Fibroblast of peridontal ligament (primary cell): ENCODE results near the gene HOXB8.

Experiments
- DNase-seq: peaks from one replicate; pipeline ENCODE4 v3.0.0-alpha.2; 2010; ENCODE audit errors: extremely low read depth

Gene HOXB8

DNA sequence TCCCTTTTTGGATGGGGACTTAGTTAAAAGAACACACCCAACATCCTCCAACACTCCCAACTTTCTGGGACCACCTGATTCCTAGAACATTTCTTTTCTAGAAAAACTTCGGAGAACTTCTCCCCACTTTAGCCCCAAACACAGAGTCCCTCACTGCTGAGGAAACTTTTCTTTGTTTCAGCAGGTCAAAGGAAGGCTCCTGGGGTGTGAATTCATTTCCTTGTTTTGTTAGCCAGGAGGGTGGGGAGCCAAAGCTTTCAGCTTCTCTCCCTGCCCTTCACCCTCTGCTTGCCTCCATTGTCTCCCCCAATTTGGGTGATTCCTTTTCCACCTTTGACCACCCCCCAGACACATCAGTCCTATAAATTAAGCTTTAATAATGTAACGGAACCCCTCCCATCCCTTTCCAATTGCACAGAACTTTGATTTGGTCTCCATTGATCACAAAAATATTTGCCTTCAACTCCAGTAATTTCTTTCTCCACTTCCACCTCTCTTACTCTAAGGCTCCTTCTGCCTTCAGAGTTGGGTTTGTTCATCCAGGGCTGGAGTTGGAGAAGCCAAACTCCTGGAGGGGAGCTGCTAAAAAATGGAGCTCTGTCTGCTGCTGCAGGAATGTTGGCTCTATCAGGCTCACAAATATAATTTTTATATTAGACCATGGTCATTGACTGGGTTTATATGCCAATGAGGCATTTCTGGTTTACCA, 47.3 kb downstream of the HOXB8 start:
- DNase-seq: no peak

DNA sequence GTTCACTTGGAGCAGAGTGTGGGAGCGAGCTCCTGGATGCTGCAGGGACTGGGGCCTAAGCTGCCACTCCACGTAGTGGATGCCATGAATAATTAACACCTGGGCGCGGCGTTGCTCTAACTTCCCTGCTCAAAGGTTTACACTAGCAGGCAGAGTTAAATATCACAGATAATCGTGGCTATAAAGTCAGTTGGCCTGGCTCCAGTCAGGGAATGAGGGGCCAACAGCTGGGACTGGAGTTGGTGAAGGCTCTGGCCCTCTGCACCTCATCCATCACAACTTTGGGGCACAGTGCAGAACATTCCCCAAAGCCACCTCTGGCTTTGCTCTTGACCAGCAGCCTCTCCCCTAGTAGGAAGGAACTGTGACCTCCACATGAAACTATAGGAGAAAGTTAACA, 47.9 kb downstream of the HOXB8 start:
- DNase-seq: no peak

DNA sequence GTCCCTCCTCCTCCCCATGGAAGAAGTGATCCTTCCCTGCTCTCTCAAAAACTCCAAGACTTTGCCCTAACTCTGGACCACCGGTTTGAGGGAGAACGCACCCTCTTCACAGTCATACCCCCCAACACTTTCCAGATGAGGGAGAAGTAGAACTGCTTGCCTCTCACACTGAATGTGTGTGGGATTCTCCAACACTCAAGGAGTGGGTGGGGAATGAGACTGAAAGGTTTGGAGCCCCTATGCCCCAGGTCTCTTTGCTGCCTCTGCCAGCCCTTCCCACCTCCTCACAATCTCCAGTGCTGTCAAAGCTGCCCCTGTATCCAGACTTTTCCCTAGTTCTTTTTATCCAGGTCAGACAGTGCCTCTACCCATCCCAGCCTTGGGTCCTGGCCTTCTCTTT, 48.4 kb downstream of the HOXB8 start:
- DNase-seq: no peak

DNA sequence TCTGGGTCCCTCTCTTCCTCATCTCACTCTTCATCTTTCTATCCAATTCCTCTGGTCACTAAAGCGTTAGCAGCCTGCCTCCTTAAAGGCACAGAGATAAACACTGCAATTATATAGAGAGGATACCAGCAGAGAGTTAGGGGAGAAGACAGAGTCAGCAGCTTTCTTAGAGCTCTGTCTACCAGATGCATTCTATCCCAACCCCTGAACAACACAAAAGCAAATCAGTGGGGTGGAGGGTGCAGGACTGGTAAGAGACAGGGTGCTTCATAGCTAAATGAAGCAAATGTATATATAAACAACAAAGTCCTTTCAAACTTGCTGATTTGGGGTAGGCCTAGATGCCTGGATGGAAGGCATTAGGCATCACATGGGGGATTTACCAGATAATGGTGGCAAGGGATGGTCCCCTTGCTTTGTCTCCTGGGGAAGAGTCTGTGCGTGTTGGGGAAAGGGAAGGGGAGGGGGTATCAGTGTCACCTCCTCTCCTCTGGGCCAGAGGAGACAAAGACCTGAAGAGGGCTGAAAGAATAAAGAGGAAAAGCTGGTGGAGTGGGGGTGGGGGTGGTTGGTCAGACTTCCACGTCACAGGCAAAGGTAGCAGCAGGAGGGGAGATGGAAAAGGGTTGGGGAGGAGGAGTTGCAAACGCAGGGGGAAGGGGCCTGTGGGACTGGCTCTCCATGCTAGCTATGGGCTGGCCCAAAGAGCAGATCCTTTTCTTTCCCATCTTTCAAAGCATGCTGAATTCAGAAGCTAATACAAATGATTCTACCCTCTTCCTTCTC, 49.0 kb downstream of the HOXB8 start:
- DNase-seq: no peak

DNA sequence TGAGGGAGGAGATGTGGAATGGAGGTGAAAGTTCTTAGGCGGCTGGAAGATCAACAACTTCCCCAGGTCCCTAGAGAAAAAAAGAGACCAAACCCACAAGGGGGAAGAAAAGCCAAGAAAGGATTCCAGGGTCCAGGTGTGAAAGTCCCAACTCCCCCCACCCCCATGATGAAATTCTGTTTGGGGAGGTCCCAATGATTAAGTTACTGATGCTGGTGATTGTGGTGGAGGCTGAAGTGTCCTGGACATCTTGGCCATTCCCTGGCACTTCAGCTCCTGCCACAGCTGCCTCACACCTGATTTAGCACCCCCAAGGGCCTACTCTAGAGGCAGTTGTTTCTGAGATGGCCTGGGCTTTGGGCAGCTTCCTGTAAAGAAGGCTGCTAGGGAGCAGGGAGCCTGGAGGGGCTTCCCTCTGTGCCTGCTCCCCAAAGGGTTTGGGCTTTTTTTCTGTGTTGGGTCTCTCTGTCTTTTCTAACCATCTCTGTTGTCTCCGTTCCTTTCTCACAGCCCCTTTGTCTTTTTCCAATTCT, 50.0 kb downstream of the HOXB8 start:
- DNase-seq: no peak

DNA sequence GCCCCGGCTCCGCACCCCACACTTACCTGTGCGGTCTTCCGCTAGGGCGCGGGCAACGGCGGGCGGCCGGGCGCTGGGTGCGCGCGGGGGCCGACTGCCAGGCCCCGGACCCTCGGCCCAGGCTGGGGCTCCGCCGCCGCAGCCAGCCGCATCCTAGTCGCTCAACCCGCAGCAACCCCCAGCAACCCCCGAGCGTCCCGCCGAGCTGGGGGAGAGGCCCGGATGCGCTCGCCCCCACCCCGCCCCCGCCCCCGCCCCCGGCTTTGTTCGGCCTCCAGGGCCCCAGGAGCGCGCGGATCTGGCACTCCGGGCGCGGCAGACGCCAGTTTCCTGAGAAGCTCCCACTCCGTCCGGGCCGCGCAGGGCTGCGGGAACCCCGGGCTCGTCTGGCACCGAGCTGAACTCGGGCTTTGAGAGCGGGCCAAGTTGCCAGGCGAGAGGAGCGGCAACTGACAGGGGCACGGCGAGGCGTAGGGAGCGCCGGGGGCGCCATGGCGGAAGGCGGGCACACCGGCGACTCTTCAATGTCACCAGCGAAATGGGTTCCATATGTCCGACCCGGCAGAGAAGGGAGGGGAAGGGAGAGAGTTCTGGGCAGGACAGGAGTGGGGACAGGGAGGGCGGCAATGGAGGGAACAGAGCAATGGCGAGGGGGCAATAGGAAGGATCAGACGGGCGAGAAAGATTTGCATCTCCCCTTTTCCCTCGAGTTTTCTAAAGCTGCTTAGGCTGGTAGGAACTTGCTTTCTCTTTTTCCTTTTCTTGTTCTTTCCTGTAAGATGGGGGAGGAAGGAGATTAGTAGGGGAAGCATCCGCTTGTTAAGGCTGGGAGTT, 50.7 kb downstream of the HOXB8 start:
- no peak for DNase-seq

DNA sequence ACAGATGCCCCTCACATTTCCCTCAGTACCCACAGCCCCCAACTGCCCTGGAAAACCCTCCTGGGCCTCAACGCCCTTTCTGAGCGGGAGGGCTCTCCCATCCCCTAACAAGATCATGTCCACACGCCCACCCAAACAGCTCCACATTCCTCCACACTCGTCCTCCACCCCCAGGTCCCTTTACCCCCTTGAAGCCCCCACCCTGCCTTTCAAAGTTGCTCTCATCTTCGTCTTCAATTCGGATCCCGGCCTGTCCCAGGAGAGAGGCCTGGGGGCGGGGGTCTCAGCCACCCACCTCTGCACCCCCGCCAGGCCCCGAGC, 51.3 kb downstream of the HOXB8 start:
- DNase-seq: no peak

DNA sequence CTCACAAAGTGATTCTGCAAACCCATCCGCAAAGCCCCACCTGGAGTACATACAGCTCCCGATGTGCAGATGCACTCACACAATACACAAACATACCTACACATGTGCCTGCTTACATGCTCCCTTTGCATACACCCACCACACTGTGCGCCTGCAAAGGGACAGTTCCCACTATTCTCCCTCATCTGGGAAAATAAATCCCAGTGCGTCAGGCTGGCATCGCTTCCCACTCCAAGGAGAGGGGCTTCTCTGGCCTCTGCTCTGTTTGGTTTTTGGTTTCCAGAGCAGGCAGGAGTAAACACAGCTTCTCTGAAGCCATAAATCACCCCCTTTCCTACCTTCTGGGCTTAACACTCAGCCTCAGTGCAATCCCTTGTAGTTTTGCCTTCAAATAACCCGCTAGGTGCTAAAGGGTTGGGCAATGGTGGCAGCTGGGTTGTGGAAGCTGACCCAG, 51.7 kb downstream of the HOXB8 start:
- DNase-seq: no peak

DNA sequence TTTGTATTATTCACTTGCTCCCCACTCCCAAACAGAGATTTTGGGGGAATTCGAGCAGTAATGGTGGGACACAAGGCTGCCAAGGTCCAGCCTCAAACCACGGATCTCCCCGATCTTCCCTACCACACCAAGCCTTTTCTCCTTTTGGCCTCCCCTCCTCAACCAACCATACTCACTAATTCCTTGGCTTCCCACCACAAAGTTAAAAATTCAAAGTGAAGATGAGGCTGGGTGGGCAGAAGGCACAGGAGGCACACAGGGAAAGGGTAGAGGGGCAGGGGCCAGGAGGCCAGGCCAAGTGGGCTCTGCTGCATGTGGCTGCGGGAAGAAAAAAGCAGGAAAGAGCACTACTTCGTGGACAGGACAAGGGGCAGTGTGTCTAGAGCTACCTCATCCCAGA, 52.2 kb downstream of the HOXB8 start:
- DNase-seq: no peak
